Measurements from ENCODE around the gene INPP4A. TPM values are rescaled to one million over a fixed set of nuclear protein-coding genes. Genes with fewer than 3 reads are reported as not detected.

The INPP4A gene
- total RNA-seq, 1 experiment from 2014 or later, result 23.4 TPM

GRCh38 chr2:98416383-98417159, 28.1 kb upstream of the INPP4A start:
- no peaks in the 10 kb centered on the region; the same call in 1 of the 2 replicates for H3K4me1 ChIP-seq (ENCODE audit: insufficient read depth, low read length)
- no peaks in the 10 kb centered on the region for H3F3A ChIP-seq (ENCODE audit: low read length, unreplicated experiment)
- H3K27ac ChIP-seq (ENCODE audit: low read length), result no peak overlapping the region
- H3K36me3 ChIP-seq (ENCODE audit: low read depth, low read length), result no peaks in the 10 kb centered on the region
- no peak overlapping the region for H3K4me2 ChIP-seq (ENCODE audit: low read length)
- H3K27me3 ChIP-seq (ENCODE audit: low read length), result no peaks in the 10 kb centered on the region
- H3K9me3 ChIP-seq (ENCODE audit: low read length), result no peaks in the 10 kb centered on the region
- no peaks in the 10 kb centered on the region for H3K79me2 ChIP-seq (ENCODE audit: low read length)
- H3K9ac ChIP-seq (ENCODE audit: low read length), result no peak overlapping the region
- TF ChIP-seq EZH2 (IDR thresholded peaks at IDR 0.05; ENCODE audit: low read length, unreplicated experiment), result no peak
- no peak for TF ChIP-seq EZH2phosphoT487 (IDR thresholded peaks at IDR 0.05; ENCODE audit: borderline replicate concordance, low read length)
- TF ChIP-seq, protein P1, sequence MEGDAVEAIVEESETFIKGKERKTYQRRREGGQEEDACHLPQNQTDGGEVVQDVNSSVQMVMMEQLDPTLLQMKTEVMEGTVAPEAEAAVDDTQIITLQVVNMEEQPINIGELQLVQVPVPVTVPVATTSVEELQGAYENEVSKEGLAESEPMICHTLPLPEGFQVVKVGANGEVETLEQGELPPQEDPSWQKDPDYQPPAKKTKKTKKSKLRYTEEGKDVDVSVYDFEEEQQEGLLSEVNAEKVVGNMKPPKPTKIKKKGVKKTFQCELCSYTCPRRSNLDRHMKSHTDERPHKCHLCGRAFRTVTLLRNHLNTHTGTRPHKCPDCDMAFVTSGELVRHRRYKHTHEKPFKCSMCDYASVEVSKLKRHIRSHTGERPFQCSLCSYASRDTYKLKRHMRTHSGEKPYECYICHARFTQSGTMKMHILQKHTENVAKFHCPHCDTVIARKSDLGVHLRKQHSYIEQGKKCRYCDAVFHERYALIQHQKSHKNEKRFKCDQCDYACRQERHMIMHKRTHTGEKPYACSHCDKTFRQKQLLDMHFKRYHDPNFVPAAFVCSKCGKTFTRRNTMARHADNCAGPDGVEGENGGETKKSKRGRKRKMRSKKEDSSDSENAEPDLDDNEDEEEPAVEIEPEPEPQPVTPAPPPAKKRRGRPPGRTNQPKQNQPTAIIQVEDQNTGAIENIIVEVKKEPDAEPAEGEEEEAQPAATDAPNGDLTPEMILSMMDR (conservative IDR thresholded peaks at IDR 0.05; ENCODE audit: low read depth, low read length), result no peak
- no peak overlapping the region for H2AFZ ChIP-seq (ENCODE audit: low read length)
- no TSS peak for BruUV-seq (replicated peaks)
- intact Hi-C loops (cut with micrococcal nuclease), result no loop called here
- H4K20me1 ChIP-seq (ENCODE audit: low read length), result no peaks in the 10 kb centered on the region
- DNase-seq (no peak), ATAC-seq (no peak)
- ChIA-PET CTCF (no interaction called here), POLR2A (ENCODE audit: unreplicated experiment) (no interaction called here)
- no peaks in the 10 kb centered on the region for H3K9me2 ChIP-seq (replicated peaks; ENCODE audit: low read length)
- no peak overlapping the region for H3K4me3 ChIP-seq (ENCODE audit: low read length)

DNA sequence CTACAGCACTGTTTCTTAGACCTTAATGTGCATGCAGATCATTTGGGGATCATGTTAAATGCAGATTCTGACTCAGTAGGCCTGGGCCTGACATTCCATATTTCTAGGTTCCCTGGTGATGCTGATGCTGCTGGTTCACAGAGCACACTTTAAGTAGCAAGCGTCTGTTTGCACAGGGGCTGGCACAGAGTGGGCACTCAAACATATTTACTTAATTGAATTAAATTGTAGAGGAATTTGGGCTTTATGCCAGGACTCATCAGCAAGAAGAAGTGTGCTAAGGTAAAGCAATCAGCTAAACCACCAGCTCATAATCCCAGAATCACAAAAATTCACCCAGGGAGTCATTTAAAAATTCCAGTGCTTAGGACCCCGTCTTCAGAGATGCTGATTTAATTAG, 25.1 kb upstream of the INPP4A start:
- Histone ChIP-seq H3F3A (ENCODE audit: low read length, unreplicated experiment) (no peaks in the 10 kb centered on the region), H3K36me3 (ENCODE audit: low read depth, low read length) (no peaks in the 10 kb centered on the region), H3K27me3 (ENCODE audit: low read length) (no peaks in the 10 kb centered on the region), H4K20me1 (ENCODE audit: low read length) (no peaks in the 10 kb centered on the region), H3K79me2 (ENCODE audit: low read length) (no peaks in the 10 kb centered on the region), H3K4me2 (ENCODE audit: low read length) (no peak overlapping the region), H3K9me3 (ENCODE audit: low read length) (0 out of 2 replicates have a peak, but pooled peaks cover 6% of the 10 kb centered on the region), H3K27ac (ENCODE audit: low read length) (no peak overlapping the region), H3K9ac (ENCODE audit: low read length) (no peak overlapping the region), H3K4me3 (ENCODE audit: low read length) (no peak overlapping the region), H3K4me1 (ENCODE audit: insufficient read depth, low read length) (no peaks in the 10 kb centered on the region), H3K9me2 (replicated peaks; ENCODE audit: low read length) (no peaks in the 10 kb centered on the region), H2AFZ (ENCODE audit: low read length) (no peak overlapping the region)
- CTCF ChIA-PET, result no interaction called here
- intact Hi-C loops (cut with micrococcal nuclease), result no loop called here
- POLR2A ChIA-PET (ENCODE audit: unreplicated experiment), result no interaction called here
- DNase-seq (no peak), ATAC-seq (no peak)
- BruUV-seq (replicated peaks), result no TSS peak
- TF ChIP-seq, protein P1 (conservative IDR thresholded peaks at IDR 0.05; ENCODE audit: low read depth, low read length), result no peak
- no peak for TF ChIP-seq EZH2phosphoT487 (IDR thresholded peaks at IDR 0.05; ENCODE audit: borderline replicate concordance, low read length)
- no peak for TF ChIP-seq EZH2 (IDR thresholded peaks at IDR 0.05; ENCODE audit: low read length, unreplicated experiment)

Measured in PC-3 (cell line).